Left ventricle myocardium inferior (tissue), 1 donor: ENCODE results near the gene CDC42EP3. TPM values are rescaled to one million over a fixed set of nuclear protein-coding genes. Genes with fewer than 3 reads are reported as not detected.

Experiments
- DNase-seq: peaks from one replicate; pipeline ENCODE4 v3.0.0-alpha.2; 2020
- H3K27ac ChIP-seq: fragments of 200-600 bp; replicated peaks from 2 replicates; pipeline ENCODE4 v1.8.0; 2021
- H3K27me3 ChIP-seq: fragments of 200-600 bp; 2 replicates; pipeline ENCODE4 v1.8.0; 2021; ENCODE audit warnings: low read depth
- H3K36me3 ChIP-seq: fragments of 200-600 bp; 2 replicates; pipeline ENCODE4 v1.8.0; 2021
- H3K4me1 ChIP-seq: fragments of 200-600 bp; 2 replicates; pipeline ENCODE4 v1.8.0; 2021
- H3K4me3 ChIP-seq: fragments of 200-600 bp; 2 replicates; pipeline ENCODE4 v1.8.0; 2021; ENCODE audit warnings: mild to moderate bottlenecking, moderate library complexity
- H3K9me3 ChIP-seq: fragments of 200-600 bp; replicated peaks from 2 replicates; pipeline ENCODE4 v1.8.0; 2021
- intact Hi-C: fragments of 100-400 bp; cut with micrococcal nuclease; formaldehyde crosslinking; loops from one replicate; pipeline ENCODE4 v1.11.0; 2022
- total RNA-seq: library from RNA; stranded (reverse); fragmentation: NEBNext Ultra II Directional; extraction: Animal tissue kit (Norgen Biotek cat#: 25700); gene quantifications from one replicate; pipeline ENCODE4 v1.2.1, GENCODE V29; 2021
- TF ChIP-seq, protein P1 (sequence below): fragments of 200-600 bp; IDR thresholded peaks from 2 replicates; pipeline ENCODE4 v1.8.0; 2021; ENCODE audit warnings: antibody characterized with exemption, mild to moderate bottlenecking, borderline replicate concordance
- donor health status: DM: no; HTN: yes; CAD: no; lungs with severe emphysema.

Gene CDC42EP3
- total RNA-seq, 1 donor from 2014 or later: 81.9 TPM

DNA sequence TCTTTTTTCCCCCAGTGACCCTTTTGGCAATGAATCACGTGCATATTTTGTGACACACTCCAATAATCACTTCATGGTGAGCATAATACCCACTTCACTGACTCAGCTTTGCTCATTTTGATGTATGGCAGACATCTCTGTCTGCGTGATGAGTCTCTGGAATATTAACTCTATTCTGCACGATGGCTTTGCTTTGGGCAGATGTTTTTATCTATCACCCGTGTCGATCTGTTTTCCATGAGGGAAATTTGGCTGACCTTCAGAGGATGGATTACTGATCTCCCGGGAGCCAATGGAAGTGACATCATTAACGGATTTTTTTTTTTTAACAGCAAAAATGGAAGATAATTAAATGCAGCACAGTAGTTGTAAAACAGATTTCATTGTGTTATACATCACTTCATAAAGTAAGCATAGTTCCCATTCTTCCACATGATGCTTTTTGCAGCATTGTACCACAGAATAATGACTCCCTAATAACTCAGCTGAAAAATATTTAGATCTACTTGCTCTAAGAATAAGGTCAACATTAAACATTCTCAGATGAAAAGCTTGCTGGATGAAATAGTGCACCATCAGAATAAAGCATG, 29.8 kb downstream of the CDC42EP3 start:
- Histone ChIP-seq H3K27ac (no peak overlapping the region), H3K36me3 (peaks cover 32% of the 10 kb centered on the region), H3K4me3 (no peak overlapping the region), H3K4me1 (peaks cover 75% of the 10 kb centered on the region), H3K9me3 (no peaks in the 10 kb centered on the region), H3K27me3 (no peaks in the 10 kb centered on the region)
- no peak for DNase-seq
- TF ChIP-seq, protein P1, sequence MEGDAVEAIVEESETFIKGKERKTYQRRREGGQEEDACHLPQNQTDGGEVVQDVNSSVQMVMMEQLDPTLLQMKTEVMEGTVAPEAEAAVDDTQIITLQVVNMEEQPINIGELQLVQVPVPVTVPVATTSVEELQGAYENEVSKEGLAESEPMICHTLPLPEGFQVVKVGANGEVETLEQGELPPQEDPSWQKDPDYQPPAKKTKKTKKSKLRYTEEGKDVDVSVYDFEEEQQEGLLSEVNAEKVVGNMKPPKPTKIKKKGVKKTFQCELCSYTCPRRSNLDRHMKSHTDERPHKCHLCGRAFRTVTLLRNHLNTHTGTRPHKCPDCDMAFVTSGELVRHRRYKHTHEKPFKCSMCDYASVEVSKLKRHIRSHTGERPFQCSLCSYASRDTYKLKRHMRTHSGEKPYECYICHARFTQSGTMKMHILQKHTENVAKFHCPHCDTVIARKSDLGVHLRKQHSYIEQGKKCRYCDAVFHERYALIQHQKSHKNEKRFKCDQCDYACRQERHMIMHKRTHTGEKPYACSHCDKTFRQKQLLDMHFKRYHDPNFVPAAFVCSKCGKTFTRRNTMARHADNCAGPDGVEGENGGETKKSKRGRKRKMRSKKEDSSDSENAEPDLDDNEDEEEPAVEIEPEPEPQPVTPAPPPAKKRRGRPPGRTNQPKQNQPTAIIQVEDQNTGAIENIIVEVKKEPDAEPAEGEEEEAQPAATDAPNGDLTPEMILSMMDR: no peak
- intact Hi-C loops: no loop called here

DNA sequence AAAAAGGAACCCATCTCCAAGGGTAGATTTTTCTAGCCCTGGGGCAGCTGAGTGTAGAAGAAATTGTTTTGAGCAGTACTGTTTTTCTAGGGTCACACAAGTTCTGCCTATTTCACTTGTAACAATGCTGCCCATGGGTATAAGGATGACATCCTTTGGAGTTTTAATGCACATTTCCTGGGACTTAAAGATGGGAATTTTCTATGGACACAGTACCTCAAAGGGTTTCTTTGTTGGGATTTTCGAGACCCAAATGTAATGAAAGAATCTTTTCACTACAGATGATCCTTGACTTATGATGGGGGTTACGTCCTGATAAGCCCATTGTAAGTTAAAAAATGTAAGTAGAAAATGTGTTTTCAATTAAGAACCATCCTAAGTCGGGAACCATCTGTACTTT, 31.8 kb downstream of the CDC42EP3 start:
- Histone ChIP-seq H3K36me3 (peaks cover 22% of the 10 kb centered on the region), H3K27me3 (no peaks in the 10 kb centered on the region), H3K27ac (no peak overlapping the region), H3K9me3 (no peaks in the 10 kb centered on the region), H3K4me3 (no peak overlapping the region), H3K4me1 (peaks cover 54% of the 10 kb centered on the region)
- DNase-seq: no peak
- intact Hi-C loops: no loop called here
- TF ChIP-seq, protein P1: no peak

DNA sequence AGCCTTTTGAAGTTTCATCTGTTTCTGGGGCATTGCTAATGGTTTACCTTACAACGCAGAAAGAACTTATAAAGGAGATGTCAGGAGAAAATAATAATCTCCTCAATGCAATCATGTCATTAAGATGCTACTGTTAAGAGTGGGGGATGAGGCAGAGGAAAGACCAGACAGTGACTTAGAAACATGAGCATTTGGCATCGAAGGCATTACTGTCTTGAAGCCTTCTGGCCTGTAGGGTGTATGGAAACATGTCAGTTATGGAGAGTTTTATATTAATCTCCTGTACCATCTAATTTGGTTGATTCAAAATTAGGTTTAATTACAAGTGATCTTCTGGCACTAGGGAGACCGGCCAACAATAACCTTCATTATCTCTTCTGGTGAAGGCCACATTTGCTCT, 32.5 kb downstream of the CDC42EP3 start:
- Histone ChIP-seq H3K36me3 (peaks cover 16% of the 10 kb centered on the region), H3K4me1 (peaks cover 48% of the 10 kb centered on the region), H3K4me3 (no peak overlapping the region), H3K27ac (no peak overlapping the region), H3K27me3 (no peaks in the 10 kb centered on the region), H3K9me3 (no peaks in the 10 kb centered on the region)
- intact Hi-C loops: no loop called here
- DNase-seq: no peak
- TF ChIP-seq, protein P1: no peak

DNA sequence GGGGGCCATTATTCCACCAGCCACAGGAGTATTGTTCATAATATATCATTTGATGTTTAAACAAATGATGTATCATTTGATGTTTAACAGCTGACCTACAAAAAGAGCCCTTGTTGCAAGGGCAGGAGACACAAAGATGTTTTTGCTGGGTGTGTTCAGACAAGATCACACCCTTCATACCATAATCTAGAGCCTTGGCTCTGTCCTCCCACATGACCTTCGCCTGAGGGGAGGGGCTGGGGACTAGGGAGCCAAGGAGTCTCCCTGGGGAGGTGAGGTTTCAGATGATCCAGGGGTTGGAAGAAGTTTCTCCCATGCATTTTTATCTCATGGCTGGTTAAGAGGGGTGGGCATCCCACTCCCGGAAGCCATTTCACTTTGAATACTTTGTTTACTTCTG, 33.5 kb downstream of the CDC42EP3 start:
- no peaks in the 10 kb centered on the region for H3K27me3 ChIP-seq
- no peak overlapping the region for H3K4me3 ChIP-seq
- TF ChIP-seq, protein P1: no peak
- intact Hi-C loops: no loop called here
- H3K4me1 ChIP-seq: peaks cover 40% of the 10 kb centered on the region
- H3K9me3 ChIP-seq: no peaks in the 10 kb centered on the region
- no peak overlapping the region for H3K27ac ChIP-seq
- peaks cover 6% of the 10 kb centered on the region for H3K36me3 ChIP-seq
- no peak for DNase-seq

DNA sequence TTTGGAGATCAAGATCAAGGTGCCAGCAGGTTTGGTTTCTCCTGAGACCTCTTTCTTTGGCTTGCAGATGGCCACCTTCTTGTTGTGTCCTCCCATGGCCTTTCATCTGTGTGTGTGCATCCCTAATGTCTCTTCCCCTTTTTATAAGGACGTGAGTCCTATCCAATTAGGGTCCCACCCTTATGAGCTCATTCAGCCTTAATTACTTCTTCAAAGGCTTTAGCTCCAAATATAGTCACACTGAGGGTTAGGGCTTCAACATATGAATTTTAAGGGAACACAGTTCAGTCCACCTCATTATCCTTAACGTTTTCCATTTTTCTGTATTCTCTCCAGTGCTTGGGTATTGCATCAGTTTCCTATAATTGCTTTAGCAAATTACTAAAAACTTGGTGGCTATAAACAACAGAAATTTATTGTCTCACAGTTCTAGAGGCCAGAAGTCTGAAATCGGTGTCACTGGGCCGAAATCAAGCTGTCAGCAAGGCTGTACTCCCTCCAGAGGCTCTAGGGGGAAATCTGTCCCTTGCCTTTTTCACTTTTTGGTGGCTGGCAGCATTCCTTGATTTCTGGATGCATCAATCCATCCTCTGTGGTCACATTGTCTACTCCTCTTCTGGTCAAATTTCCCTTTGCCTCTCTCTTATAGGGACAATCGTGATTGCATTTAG, 34.1 kb downstream of the CDC42EP3 start:
- no peaks in the 10 kb centered on the region for H3K36me3 ChIP-seq
- H3K27me3 ChIP-seq: no peaks in the 10 kb centered on the region
- DNase-seq: no peak
- no peak overlapping the region for H3K4me3 ChIP-seq
- no peaks in the 10 kb centered on the region for H3K9me3 ChIP-seq
- H3K4me1 ChIP-seq: peaks cover 35% of the 10 kb centered on the region
- H3K27ac ChIP-seq: no peak overlapping the region
- TF ChIP-seq, protein P1: no peak
- intact Hi-C loops: no loop called here
